Liver (tissue), 9 donors: Measurements from ENCODE around the gene ANKRD9. TPM values are rescaled to one million over a fixed set of nuclear protein-coding genes. Genes with fewer than 3 reads are reported as not detected.

Experiments
- DNase-seq: peaks from one replicate; pipeline ENCODE4 v3.0.0-alpha.2; 2017; ENCODE audit warnings: low spot score
- H3K27ac ChIP-seq, 2 donors: one replicate each; pipeline ENCODE4 v1.7.0; 2013; ENCODE audit warnings: inconsistent platforms in 2 of 2, low read length in 2 of 2, control low read depth in 1 of 2, low read depth in 1 of 2, mild to moderate bottlenecking in 1 of 2
- H3K27me3 ChIP-seq, 4 donors: one replicate each; pipeline versions ENCODE4 v1.6.1 to v1.7.0; 2013; ENCODE audit warnings: low read length in 3 of 4, inconsistent platforms in 1 of 4, mild to moderate bottlenecking in 1 of 4, moderate library complexity in 1 of 4; ENCODE audit not compliant: control insufficient read depth in 4 of 4, insufficient read depth in 4 of 4
- H3K36me3 ChIP-seq, 4 donors: one replicate each; pipeline versions ENCODE4 v1.6.1 to v1.7.0; 2013; ENCODE audit warnings: low read length in 3 of 4, mild to moderate bottlenecking in 3 of 4, low read depth in 1 of 4, moderate library complexity in 1 of 4; ENCODE audit not compliant: control insufficient read depth in 4 of 4, insufficient read depth in 3 of 4
- H3K4me1 ChIP-seq, 4 donors: one replicate each; pipeline versions ENCODE4 v1.6.1 to v1.7.0; 2013; ENCODE audit warnings: low read length in 3 of 4, mild to moderate bottlenecking in 3 of 4, moderate library complexity in 1 of 4; ENCODE audit not compliant: control insufficient read depth in 4 of 4, insufficient read depth in 4 of 4
- H3K4me3 ChIP-seq, 3 donors: one replicate each; pipeline versions ENCODE4 v1.6.1 to v1.7.0; 2013; ENCODE audit warnings: low read length in 3 of 3, control low read depth in 1 of 3, low read depth in 1 of 3, mild to moderate bottlenecking in 1 of 3
- H3K9ac ChIP-seq, 2 donors: one replicate each; pipeline ENCODE4 v1.7.0; 2013; ENCODE audit warnings: low read length in 2 of 2, mild to moderate bottlenecking in 2 of 2, moderate library complexity in 2 of 2, control low read depth in 1 of 2, low read depth in 1 of 2
- H3K9me3 ChIP-seq, 4 donors: one replicate each; pipeline versions ENCODE4 v1.6.1 to v1.7.0; 2013; ENCODE audit warnings: low read length in 3 of 4; ENCODE audit not compliant: control insufficient read depth in 4 of 4
- EGR1 ChIP-seq, 2 donors: IDR thresholded peaks; 2 replicates each; pipeline ENCODE4 v1.6.1; 2016 to 2018; ENCODE audit warnings: antibody characterized with exemption in 2 of 2, low read depth in 2 of 2
- FOXA1 ChIP-seq: IDR thresholded peaks from 2 replicates; pipeline ENCODE4 v1.6.1; 2016; ENCODE audit warnings: antibody characterized with exemption
- FOXA2 ChIP-seq: IDR thresholded peaks from 2 replicates; pipeline ENCODE4 v1.6.1; 2016; ENCODE audit warnings: antibody characterized with exemption
- GABPA ChIP-seq, 2 donors: IDR thresholded peaks in 1 of 2; conservative IDR thresholded peaks in 1 of 2; 2 replicates each; pipeline ENCODE4 v1.6.1; 2016; ENCODE audit warnings: antibody characterized with exemption in 2 of 2, mild to moderate bottlenecking in 1 of 2, moderate library complexity in 1 of 2
- HNF4A ChIP-seq, 2 donors: conservative IDR thresholded peaks; 2 replicates each; pipeline ENCODE4 v1.6.1; 2016; ENCODE audit warnings: antibody characterized with exemption in 2 of 2, mild to moderate bottlenecking in 2 of 2
- HNF4G ChIP-seq: IDR thresholded peaks from 2 replicates; pipeline ENCODE4 v1.6.1; 2016; ENCODE audit warnings: antibody characterized with exemption
- JUND ChIP-seq, 2 donors: IDR thresholded peaks; 2 replicates each; pipeline ENCODE4 v1.6.1; 2016; ENCODE audit warnings: antibody characterized with exemption in 2 of 2
- NR2F2 ChIP-seq: IDR thresholded peaks from 2 replicates; pipeline ENCODE4 v1.6.1; 2016; ENCODE audit warnings: antibody characterized with exemption
- RAD21 ChIP-seq, 2 donors: IDR thresholded peaks; 2 replicates each; pipeline ENCODE4 v1.6.1; 2016; ENCODE audit warnings: antibody characterized with exemption in 2 of 2, mild to moderate bottlenecking in 2 of 2
- RXRA ChIP-seq, 2 donors: IDR thresholded peaks; 2 replicates each; pipeline ENCODE4 v1.6.1; 2017 to 2018; ENCODE audit warnings: antibody characterized with exemption in 2 of 2, mild to moderate bottlenecking in 1 of 2
- SP1 ChIP-seq: IDR thresholded peaks from 2 replicates; pipeline ENCODE4 v1.6.1; 2018; ENCODE audit warnings: antibody characterized with exemption, mild to moderate bottlenecking
- TAF1 ChIP-seq: conservative IDR thresholded peaks from 2 replicates; pipeline ENCODE4 v1.6.1; 2016; ENCODE audit warnings: antibody characterized with exemption, mild to moderate bottlenecking
- YY1 ChIP-seq: IDR thresholded peaks from 2 replicates; pipeline ENCODE4 v1.6.1; 2016; ENCODE audit warnings: antibody characterized with exemption, mild to moderate bottlenecking
- WGBS: extraction: QIAGEN DNeasy Blood & Tissue Kit; methylation state at CpG from one replicate; pipeline ENCODE4 v1.1.7; 2013; 5-methylcytosine and 5-hydroxymethylcytosine counted together
- polyA plus RNA-seq, 2 donors: library from polyadenylated mRNA; stranded (reverse) in 1 of 2; unstranded in 1 of 2; fragments of 200-250 nt in 1 of 2; fragments of >200 nt in 1 of 2; fragmentation: Nextera tagmentation in 1 of 2; extraction: Ambion mirVana in 1 of 2; gene quantifications; one replicate each; pipeline versions ENCODE4 v1.2.1 to v1.2.3, GENCODE V29; 2013 to 2015
- total RNA-seq, 2 donors: library from RNA; depleted of rRNA; stranded (reverse); fragments of >200 nt; gene quantifications; one replicate each; pipeline ENCODE4 v1.2.3, GENCODE V29; 2014
- TF ChIP-seq, protein P1 (sequence below): IDR thresholded peaks from 2 replicates; pipeline ENCODE4 v1.6.1; 2016; ENCODE audit warnings: antibody characterized with exemption
- TF ChIP-seq, protein P2 (sequence below): IDR thresholded peaks from 2 replicates; pipeline ENCODE4 v1.6.1; 2016; ENCODE audit warnings: antibody characterized with exemption, mild to moderate bottlenecking
- TF ChIP-seq, protein P3 (sequence below): IDR thresholded peaks from 2 replicates; pipeline ENCODE4 v1.6.1; 2016; ENCODE audit warnings: antibody characterized with exemption
- TF ChIP-seq, protein P4 (sequence below): fragments of 150-350 bp; IDR thresholded peaks from 2 replicates; pipeline ENCODE4 v1.5.1; 2017; ENCODE audit warnings: improper control_type of control experiment, low read depth, low read length; ENCODE audit not compliant: missing input control
- TF ChIP-seq, protein P5 (sequence below): IDR thresholded peaks from 2 replicates; pipeline ENCODE4 v1.6.1; 2016; ENCODE audit warnings: antibody characterized with exemption
- donor health status: healthy.
- donor health status: healthy.
- donor health status: healthy.
- donor health status: healthy.
- donor health status: healthy.

Gene ANKRD9
- total and polyA plus RNA-seq, 4 donors: 1.5 to 67.5 (median 7.5) TPM

DNA sequence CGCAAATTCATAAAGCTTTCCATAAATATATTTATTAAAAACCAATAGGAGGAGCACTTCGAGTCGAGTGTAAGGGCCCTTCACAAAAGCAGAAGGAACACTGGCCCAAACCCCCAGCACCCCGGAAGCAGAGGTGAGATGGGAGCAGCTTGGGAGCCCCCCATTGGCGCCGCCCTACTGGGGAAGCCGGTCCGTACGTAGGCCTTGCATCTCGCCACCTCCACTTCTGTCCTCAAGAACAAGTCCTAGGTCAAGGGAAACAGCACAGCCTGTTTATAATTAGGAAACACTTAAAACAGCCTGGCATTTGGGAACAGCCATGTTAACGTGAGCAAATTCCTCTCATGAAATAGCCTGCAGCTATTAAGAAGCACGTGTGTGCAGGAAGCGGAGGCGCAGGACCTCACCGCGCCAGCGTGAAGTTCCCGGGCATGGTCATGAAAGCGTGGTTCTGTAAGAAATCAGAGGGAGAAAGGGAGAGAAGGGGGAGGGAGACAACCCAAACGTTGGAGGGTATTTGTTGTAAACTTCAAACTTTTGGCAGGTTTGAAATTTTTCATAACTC lies 7.7 kb downstream of the ANKRD9 start:
- no peaks in the 10 kb centered on the region for H3K9me3 ChIP-seq
- DNase-seq: no peak
- peaks cover 0 to 19% (median 3%) of the 10 kb centered on the region in 4 donors for H3K36me3 ChIP-seq
- 93% methylated on average over 20 of the region's 20 CpGs for WGBS
- no peak overlapping the region for H3K27ac ChIP-seq
- no peaks in the 10 kb centered on the region for H3K27me3 ChIP-seq
- H3K4me3 ChIP-seq: no peak overlapping the region
- no peak overlapping the region for H3K9ac ChIP-seq
- H3K4me1 ChIP-seq: peaks cover 0 to 3% (median 0%) of the 10 kb centered on the region in 4 donors
- TF ChIP-seq, protein P1, sequence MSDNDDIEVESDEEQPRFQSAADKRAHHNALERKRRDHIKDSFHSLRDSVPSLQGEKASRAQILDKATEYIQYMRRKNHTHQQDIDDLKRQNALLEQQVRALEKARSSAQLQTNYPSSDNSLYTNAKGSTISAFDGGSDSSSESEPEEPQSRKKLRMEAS: no peak
- TF ChIP-seq YY1 (no peak), EGR1 (IDR thresholded peaks at IDR 0.05; ENCODE audit: low read depth in 2 of 2) (no peak), FOXA2 (no peak), RXRA (IDR thresholded peaks at IDR 0.05) (no peak), NR2F2 (no peak), JUND (IDR thresholded peaks at IDR 0.05) (no peak), HNF4G (no peak), RAD21 (IDR thresholded peaks at IDR 0.05) (no peak), FOXA1 (no peak), TAF1 (no peak), GABPA (IDR thresholded peaks at IDR 0.05 in 1 of 2, conservative IDR thresholded peaks at IDR 0.05 in 1 of 2) (no peak), HNF4A (conservative IDR thresholded peaks at IDR 0.05) (no peak), SP1 (no peak)
- TF ChIP-seq, protein P2, sequence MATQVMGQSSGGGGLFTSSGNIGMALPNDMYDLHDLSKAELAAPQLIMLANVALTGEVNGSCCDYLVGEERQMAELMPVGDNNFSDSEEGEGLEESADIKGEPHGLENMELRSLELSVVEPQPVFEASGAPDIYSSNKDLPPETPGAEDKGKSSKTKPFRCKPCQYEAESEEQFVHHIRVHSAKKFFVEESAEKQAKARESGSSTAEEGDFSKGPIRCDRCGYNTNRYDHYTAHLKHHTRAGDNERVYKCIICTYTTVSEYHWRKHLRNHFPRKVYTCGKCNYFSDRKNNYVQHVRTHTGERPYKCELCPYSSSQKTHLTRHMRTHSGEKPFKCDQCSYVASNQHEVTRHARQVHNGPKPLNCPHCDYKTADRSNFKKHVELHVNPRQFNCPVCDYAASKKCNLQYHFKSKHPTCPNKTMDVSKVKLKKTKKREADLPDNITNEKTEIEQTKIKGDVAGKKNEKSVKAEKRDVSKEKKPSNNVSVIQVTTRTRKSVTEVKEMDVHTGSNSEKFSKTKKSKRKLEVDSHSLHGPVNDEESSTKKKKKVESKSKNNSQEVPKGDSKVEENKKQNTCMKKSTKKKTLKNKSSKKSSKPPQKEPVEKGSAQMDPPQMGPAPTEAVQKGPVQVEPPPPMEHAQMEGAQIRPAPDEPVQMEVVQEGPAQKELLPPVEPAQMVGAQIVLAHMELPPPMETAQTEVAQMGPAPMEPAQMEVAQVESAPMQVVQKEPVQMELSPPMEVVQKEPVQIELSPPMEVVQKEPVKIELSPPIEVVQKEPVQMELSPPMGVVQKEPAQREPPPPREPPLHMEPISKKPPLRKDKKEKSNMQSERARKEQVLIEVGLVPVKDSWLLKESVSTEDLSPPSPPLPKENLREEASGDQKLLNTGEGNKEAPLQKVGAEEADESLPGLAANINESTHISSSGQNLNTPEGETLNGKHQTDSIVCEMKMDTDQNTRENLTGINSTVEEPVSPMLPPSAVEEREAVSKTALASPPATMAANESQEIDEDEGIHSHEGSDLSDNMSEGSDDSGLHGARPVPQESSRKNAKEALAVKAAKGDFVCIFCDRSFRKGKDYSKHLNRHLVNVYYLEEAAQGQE: no peak
- TF ChIP-seq, protein P3, sequence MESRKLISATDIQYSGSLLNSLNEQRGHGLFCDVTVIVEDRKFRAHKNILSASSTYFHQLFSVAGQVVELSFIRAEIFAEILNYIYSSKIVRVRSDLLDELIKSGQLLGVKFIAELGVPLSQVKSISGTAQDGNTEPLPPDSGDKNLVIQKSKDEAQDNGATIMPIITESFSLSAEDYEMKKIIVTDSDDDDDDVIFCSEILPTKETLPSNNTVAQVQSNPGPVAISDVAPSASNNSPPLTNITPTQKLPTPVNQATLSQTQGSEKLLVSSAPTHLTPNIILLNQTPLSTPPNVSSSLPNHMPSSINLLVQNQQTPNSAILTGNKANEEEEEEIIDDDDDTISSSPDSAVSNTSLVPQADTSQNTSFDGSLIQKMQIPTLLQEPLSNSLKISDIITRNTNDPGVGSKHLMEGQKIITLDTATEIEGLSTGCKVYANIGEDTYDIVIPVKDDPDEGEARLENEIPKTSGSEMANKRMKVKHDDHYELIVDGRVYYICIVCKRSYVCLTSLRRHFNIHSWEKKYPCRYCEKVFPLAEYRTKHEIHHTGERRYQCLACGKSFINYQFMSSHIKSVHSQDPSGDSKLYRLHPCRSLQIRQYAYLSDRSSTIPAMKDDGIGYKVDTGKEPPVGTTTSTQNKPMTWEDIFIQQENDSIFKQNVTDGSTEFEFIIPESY: no peak
- TF ChIP-seq, protein P4, sequence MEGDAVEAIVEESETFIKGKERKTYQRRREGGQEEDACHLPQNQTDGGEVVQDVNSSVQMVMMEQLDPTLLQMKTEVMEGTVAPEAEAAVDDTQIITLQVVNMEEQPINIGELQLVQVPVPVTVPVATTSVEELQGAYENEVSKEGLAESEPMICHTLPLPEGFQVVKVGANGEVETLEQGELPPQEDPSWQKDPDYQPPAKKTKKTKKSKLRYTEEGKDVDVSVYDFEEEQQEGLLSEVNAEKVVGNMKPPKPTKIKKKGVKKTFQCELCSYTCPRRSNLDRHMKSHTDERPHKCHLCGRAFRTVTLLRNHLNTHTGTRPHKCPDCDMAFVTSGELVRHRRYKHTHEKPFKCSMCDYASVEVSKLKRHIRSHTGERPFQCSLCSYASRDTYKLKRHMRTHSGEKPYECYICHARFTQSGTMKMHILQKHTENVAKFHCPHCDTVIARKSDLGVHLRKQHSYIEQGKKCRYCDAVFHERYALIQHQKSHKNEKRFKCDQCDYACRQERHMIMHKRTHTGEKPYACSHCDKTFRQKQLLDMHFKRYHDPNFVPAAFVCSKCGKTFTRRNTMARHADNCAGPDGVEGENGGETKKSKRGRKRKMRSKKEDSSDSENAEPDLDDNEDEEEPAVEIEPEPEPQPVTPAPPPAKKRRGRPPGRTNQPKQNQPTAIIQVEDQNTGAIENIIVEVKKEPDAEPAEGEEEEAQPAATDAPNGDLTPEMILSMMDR: no peak
- TF ChIP-seq, protein P5, sequence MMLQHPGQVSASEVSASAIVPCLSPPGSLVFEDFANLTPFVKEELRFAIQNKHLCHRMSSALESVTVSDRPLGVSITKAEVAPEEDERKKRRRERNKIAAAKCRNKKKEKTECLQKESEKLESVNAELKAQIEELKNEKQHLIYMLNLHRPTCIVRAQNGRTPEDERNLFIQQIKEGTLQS: no peak
